Small intestine (tissue), 7 donors: Measurements from ENCODE around the gene HUS1. TPM values are rescaled to one million over a fixed set of nuclear protein-coding genes. Genes with fewer than 3 reads are reported as not detected.
A peak's percentile ranks its signal among the peaks of the same experiment; 100 is the strongest.
"Not testable (repeated sequence)": the region's sequence is repeated elsewhere in the genome, so short reads cannot be mapped to it uniquely, and the experiment has no call there.

Source experiments
- DNase-seq, 2 donors: peaks; one replicate each; pipeline versions ENCODE4 v3.0.0 to v3.0.0-alpha.2; 2013
- FAIRE-seq: peaks from 2 replicates; lab custom pipeline; 2012; peaks lifted over from hg19 to GRCh38; lab: Jason Lieb, UNC
- H3K27ac ChIP-seq, 3 donors: one replicate each; pipeline ENCODE4 v1.5.1; 2013; ENCODE audit warnings: low read length in 2 of 3, mild to moderate bottlenecking in 2 of 3, control low read depth in 1 of 3, inconsistent platforms in 1 of 3, low read depth in 1 of 3, moderate library complexity in 1 of 3
- H3K27me3 ChIP-seq, 3 donors: one replicate each; pipeline ENCODE4 v1.6.1; 2013; ENCODE audit warnings: low read length in 3 of 3, inconsistent platforms in 1 of 3; ENCODE audit not compliant: control insufficient read depth in 3 of 3, insufficient read depth in 3 of 3
- H3K36me3 ChIP-seq, 3 donors: one replicate each; pipeline ENCODE4 v1.6.1; 2013; ENCODE audit warnings: low read length in 3 of 3, inconsistent platforms in 1 of 3, low read depth in 1 of 3, mild to moderate bottlenecking in 1 of 3, moderate library complexity in 1 of 3; ENCODE audit not compliant: control insufficient read depth in 3 of 3, insufficient read depth in 2 of 3
- H3K4me1 ChIP-seq, 3 donors: one replicate each; pipeline ENCODE4 v1.6.1; 2013; ENCODE audit warnings: low read length in 2 of 3, inconsistent platforms in 1 of 3, low read depth in 1 of 3, mild to moderate bottlenecking in 1 of 3, moderate library complexity in 1 of 3; ENCODE audit not compliant: control insufficient read depth in 3 of 3, insufficient read depth in 2 of 3
- H3K4me3 ChIP-seq, 3 donors: one replicate each; pipeline ENCODE4 v1.5.1; 2013; ENCODE audit warnings: low read length in 3 of 3, control low read depth in 1 of 3, inconsistent platforms in 1 of 3, low read depth in 1 of 3, mild to moderate bottlenecking in 1 of 3, moderate library complexity in 1 of 3
- H3K9me3 ChIP-seq, 2 donors: one replicate each; pipeline ENCODE4 v1.6.1; 2013; ENCODE audit warnings: low read depth in 1 of 2, low read length in 1 of 2; ENCODE audit not compliant: control insufficient read depth in 2 of 2, insufficient read depth in 1 of 2
- WGBS, 3 donors: extraction: QIAGEN DNeasy Blood & Tissue Kit; methylation state at CpG; one replicate each; pipeline ENCODE4 v1.1.7; 2013; 5-methylcytosine and 5-hydroxymethylcytosine counted together
- polyA plus RNA-seq, 4 donors: library from polyadenylated mRNA; stranded (reverse) in 3 of 4; unstranded in 1 of 4; fragments of 200-250 nt in 3 of 4; fragments of 120-200 nt in 1 of 4; gene quantifications; one replicate each; pipeline versions ENCODE4 v1.2.1 to v1.2.3, GENCODE V29; 2013
- donor health status: healthy with polysubstance abuse.
- donor health status: control.
- donor health status: control.
- donor health status: Bipolar disorder and iron deficiency.
- donor health status: healthy.

Gene HUS1
- polyA plus RNA-seq, 4 donors = 9.5 to 21.0 (median 11.9) TPM

- 94 to 98% (median 96%) methylated on average over 5 of the region's 5 CpGs for WGBS, 3 donors
- H3K27ac ChIP-seq = no peak overlapping the region
- FAIRE-seq (no peak), DNase-seq (no peak)
- H3K4me3 ChIP-seq = no peak overlapping the region
- no peaks in the 10 kb centered on the region for H3K9me3 ChIP-seq
- H3K36me3 ChIP-seq = no peaks in the 10 kb centered on the region
- no peaks in the 10 kb centered on the region for H3K4me1 ChIP-seq
- no peaks in the 10 kb centered on the region for H3K27me3 ChIP-seq
These were observed 11.2 kb upstream of the HUS1 start for GRCh38 chr7:47990592-47990991.

GRCh38 chr7:47989607-47990400, 10.4 kb upstream of the HUS1 start:
- DNase-seq = peak in 1 of 2 donors; percentile 54
- not testable (repeated sequence) for H3K4me1 ChIP-seq, H3K4me3 ChIP-seq, H3K9me3 ChIP-seq, FAIRE-seq, H3K36me3 ChIP-seq, H3K27me3 ChIP-seq
- H3K27ac ChIP-seq = peak overlapping the region in 1 of 3 donors; percentile 45
- 76 to 93% (median 84%) methylated on average over 10 of the region's 10 CpGs for WGBS, 3 donors

GRCh38 chr7:47988496-47989386, 9.3 kb upstream of the HUS1 start:
- H3K4me3 ChIP-seq = no peak overlapping the region
- DNase-seq (no peak), FAIRE-seq (no peak)

GRCh38 chr7:47982610-47983009, 3.2 kb upstream of the HUS1 start:
- Histone ChIP-seq H3K27ac (no peak overlapping the region), H3K36me3 (peaks cover 0 to 1% (median 0%) of the 10 kb centered on the region in 3 donors), H3K4me3 (no peak overlapping the region), H3K27me3 (no peaks in the 10 kb centered on the region), H3K9me3 (no peaks in the 10 kb centered on the region), H3K4me1 (peaks cover 0 to 8% (median 6%) of the 10 kb centered on the region in 3 donors)
- FAIRE-seq (no peak), DNase-seq (no peak)
- 55 to 66% (median 60%) methylated on average over 2 of the region's 2 CpGs for WGBS, 3 donors

More at GRCh38 chr7:47988496-47989386, 9.3 kb upstream of the HUS1 start:
- WGBS, 3 donors = 77 to 82% (median 81%) methylated on average over 8 of the region's 8 CpGs
- no peaks in the 10 kb centered on the region for H3K27me3 ChIP-seq
- H3K4me1 ChIP-seq = no peaks in the 10 kb centered on the region
- H3K9me3 ChIP-seq = no peaks in the 10 kb centered on the region
- no peaks in the 10 kb centered on the region for H3K36me3 ChIP-seq
- no peak overlapping the region for H3K27ac ChIP-seq

GRCh38 chr7:47980648-47981047, 1.2 kb upstream of the HUS1 start:
- H3K4me3 ChIP-seq, H3K27me3 ChIP-seq, H3K4me1 ChIP-seq, FAIRE-seq, DNase-seq, H3K9me3 ChIP-seq, H3K27ac ChIP-seq: not testable (repeated sequence)
- 89 to 96% (median 90%) methylated on average over 4 of the region's 5 CpGs for WGBS, 3 donors
- peaks cover 2 to 11% (median 5%) of the 10 kb centered on the region in 3 donors for H3K36me3 ChIP-seq

- Histone ChIP-seq H3K4me3 (peak overlapping the region in 2 of 3 donors; percentile 63 to 80), H3K27me3 (no peaks in the 10 kb centered on the region), H3K9me3 (no peaks in the 10 kb centered on the region), H3K36me3 (peaks cover 3 to 18% (median 5%) of the 10 kb centered on the region in 3 donors), H3K27ac (peak overlapping the region; percentile 69 to 96 (median 84)), H3K4me1 (peaks cover 0 to 8% (median 6%) of the 10 kb centered on the region in 3 donors)
- FAIRE-seq (no peak), DNase-seq (no peak)
- 13 to 27% (median 24%) methylated on average over 7 of the region's 7 CpGs for WGBS, 3 donors
These were observed 392 bp upstream of the HUS1 start for GRCh38 chr7:47979832-47980181.

- 2 to 9% (median 5%) methylated on average over 4 of the region's 4 CpGs for WGBS, 3 donors
- Histone ChIP-seq H3K36me3 (peaks cover 9 to 27% (median 10%) of the 10 kb centered on the region in 3 donors), H3K27me3 (no peaks in the 10 kb centered on the region), H3K27ac (peak overlapping the region in 2 of 3 donors; percentile 84 to 96), H3K4me1 (peaks cover 0 to 8% (median 6%) of the 10 kb centered on the region in 3 donors), H3K9me3 (no peaks in the 10 kb centered on the region), H3K4me3 (peak overlapping the region; percentile 63 to 80 (median 73))
- DNase-seq (no peak), FAIRE-seq (no peak)
These were observed 648 bp downstream of the HUS1 start for GRCh38 chr7:47978790-47979144.

GRCh38 chr7:47973739-47974138, 5.7 kb downstream of the HUS1 start:
- Histone ChIP-seq H3K27me3 (no peaks in the 10 kb centered on the region), H3K27ac (no peak overlapping the region), H3K4me3 (no peak overlapping the region), H3K36me3 (peaks cover 10 to 44% (median 17%) of the 10 kb centered on the region in 3 donors), H3K4me1 (peaks cover 2 to 14% (median 11%) of the 10 kb centered on the region in 3 donors), H3K9me3 (no peaks in the 10 kb centered on the region)
- WGBS, 3 donors = 56 to 76% (median 60%) methylated on average over 1 of the region's 1 CpG
- FAIRE-seq = no peak
- no peak for DNase-seq
